ENCODE measurements around the gene XXYLT1. TPM values are rescaled to one million over a fixed set of nuclear protein-coding genes. Genes with fewer than 3 reads are reported as not detected.
"Not testable (repeated sequence)": the region's sequence is repeated elsewhere in the genome, so short reads cannot be mapped to it uniquely, and the experiment has no call there.

XXYLT1 gene
- total RNA-seq, 1 experiment from 2014 or later, result 16.9 TPM

DNA sequence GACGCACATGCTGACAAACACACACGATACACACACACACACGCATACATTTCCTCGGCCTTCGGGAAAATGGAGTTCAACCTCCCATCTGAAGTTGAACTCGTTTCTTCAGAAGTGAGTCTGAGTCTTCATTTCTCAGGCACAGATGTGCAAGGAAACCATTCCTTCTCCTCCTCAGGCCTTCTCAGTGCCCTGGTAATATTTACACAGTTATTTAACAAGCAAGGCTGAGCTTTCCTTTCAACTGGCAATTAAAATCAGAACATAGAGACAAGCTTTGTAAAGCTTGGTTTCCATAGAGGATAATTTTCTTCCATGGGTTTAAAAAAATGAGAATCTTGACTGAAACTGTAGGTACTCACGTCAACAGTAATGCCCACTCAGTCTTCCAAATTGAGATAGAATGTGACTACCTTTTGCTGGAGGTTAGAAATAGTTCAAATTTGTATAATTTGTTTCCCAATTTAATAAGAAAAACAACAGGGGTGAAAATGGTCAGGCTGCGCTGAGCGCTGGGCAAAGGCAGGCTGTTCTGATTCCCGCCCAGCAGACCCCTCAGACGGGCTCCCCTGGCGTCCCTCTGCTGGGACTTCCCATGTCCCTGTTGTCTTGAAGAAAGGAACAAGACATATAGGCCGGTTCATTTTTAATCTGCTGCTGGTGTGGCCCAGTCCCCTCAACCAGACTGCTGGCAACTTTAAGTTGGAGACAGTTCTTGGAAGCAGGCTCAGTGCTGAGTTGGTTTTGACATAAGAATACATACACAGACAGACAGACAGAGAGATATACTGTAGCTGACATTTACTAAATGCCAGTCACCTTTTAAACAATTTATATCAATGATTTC, 174.3 kb downstream of the XXYLT1 start:
- DNase-seq (ENCODE audit: low read depth, low spot score), result no peak
- in situ Hi-C loops (cut with HindIII; ENCODE audit: low pct_unique_long_range_greater_than_20kb, low sequenced_read_pairs), result no loop called here

- in situ Hi-C loops (cut with HindIII; ENCODE audit: low pct_unique_long_range_greater_than_20kb, low sequenced_read_pairs), result no loop called here
- no peak for DNase-seq (ENCODE audit: low read depth, low spot score)
Observed at GRCh38 chr3:195096053-195096452, 174.9 kb downstream of the XXYLT1 start.

DNA sequence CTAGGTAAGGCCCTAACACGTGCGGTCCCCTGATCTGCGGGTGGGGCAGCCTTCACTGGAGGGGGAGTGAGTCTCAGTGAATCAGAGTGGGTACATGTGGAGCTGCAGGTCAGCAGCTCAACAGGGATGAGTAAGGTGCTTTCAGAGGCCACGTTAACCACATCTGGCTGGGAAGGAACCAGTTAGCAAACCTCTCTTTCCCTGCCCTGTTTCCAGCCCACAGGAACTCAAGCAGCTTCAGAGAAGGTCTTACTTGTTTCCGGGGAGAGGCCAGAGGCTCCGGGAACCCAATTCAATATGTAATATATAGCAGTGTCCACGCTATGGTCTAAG, 175.3 kb downstream of the XXYLT1 start:
- DNase-seq (ENCODE audit: low read depth, low spot score), result no peak
- in situ Hi-C loops (cut with HindIII; ENCODE audit: low pct_unique_long_range_greater_than_20kb, low sequenced_read_pairs), result no loop called here

DNA sequence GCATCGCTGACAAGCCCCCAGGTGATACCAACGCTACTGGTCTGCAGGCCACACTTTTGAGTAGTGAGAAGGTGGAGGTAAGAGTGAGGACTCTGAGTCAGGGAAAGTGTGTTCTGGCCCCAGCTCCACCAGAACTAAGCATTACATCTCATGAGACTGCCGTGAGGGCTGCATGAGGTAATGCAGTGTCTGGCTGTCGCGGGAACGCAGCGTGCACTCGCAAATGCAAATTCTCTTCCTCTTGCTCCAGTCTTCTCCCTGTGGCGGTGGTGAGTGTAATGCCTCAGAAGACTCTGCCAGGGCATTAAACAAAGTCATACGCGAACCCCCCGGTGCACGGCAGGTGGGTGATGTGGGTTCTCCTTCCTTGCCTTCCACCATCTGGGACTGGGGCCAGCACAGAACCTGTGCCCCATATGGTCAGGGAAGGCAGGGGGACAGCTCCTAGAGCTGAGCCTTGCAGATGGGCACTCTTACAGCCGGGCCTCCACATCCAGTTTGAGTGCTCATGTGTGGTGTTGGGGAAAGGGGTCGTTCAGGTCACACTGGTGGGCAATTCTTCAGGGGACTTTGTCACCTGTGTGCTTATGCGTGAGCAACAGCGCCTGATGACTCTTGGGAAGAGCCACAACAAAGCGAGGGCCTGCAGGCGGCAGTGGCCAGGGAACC, 175.8 kb downstream of the XXYLT1 start:
- in situ Hi-C loops (cut with HindIII; ENCODE audit: low pct_unique_long_range_greater_than_20kb, low sequenced_read_pairs), result no loop called here

GRCh38 chr3:195094191-195094921, 176.6 kb downstream of the XXYLT1 start:
- no peak for DNase-seq (ENCODE audit: low read depth, low spot score)
- in situ Hi-C loops (cut with HindIII; ENCODE audit: low pct_unique_long_range_greater_than_20kb, low sequenced_read_pairs), result no loop called here

More for the DNA sequence above, 175.8 kb downstream of the XXYLT1 start:
- DNase-seq (ENCODE audit: low read depth, low spot score), result no peak

DNA sequence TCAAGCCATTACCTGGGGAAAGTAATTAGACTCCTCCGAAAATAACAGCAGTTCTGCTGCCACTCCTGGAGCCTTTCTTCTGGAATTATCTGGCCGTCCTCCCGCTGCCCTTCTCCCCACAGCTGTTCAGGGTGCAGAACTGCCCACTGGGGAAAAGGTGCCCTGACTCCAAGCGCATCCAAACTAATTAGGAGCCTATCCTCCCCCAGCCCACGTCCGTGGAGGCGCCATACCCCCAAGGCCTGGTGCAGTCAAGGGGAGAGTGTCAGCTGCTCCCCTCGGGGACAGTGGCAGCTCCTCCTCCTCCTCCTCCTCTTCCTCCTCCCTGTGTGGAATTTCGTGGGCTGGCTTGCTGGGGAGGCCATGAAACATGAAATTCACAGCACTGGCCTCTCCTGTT, 177.2 kb downstream of the XXYLT1 start:
- in situ Hi-C loops (cut with HindIII; ENCODE audit: low pct_unique_long_range_greater_than_20kb, low sequenced_read_pairs), result no loop called here
- DNase-seq (ENCODE audit: low read depth, low spot score), result no peak

DNA sequence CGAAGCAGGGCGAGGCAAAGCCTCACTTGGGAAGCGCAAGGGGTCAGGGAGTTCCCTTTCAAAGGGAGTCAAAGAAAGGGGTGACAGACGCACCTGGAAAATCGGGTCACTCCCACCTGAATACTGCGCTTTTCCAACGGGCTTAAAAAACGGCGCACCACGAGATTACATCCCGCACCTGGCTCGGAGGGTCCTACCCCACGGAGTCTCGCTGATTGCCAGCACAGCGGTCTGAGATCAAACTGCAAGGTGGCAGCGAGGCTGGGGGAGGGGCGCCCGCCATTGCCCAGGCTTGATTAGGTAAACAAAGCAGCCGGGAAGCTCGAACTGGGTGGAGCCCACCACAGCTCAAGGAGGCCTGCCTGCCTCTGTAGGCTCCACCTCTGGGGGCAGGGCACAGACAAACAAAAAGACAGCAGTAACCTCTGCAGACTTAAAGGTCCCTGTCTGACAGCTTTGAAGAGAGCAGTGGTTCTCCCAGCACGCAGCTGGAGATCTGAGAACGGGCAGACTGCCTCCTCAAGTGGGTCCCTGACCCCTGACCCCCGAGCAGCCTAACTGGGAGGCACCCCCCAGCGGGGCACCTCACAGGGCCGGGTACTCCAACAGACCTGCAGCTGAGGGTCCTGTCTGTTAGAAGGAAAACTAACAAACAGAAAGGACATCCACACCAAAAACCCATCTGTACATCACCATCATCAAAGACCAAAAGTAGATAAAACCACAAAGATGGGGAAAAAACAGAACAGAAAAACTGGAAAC, 182.9 kb downstream of the XXYLT1 start:
- in situ Hi-C loops (cut with HindIII; ENCODE audit: low pct_unique_long_range_greater_than_20kb, low sequenced_read_pairs); DNase-seq (ENCODE audit: low read depth, low spot score): not testable (repeated sequence)

GRCh38 chr3:195087328-195087727, 183.6 kb downstream of the XXYLT1 start:
- in situ Hi-C loops (cut with HindIII; ENCODE audit: low pct_unique_long_range_greater_than_20kb, low sequenced_read_pairs), result no loop called here
- no peak for DNase-seq (ENCODE audit: low read depth, low spot score)

GRCh38 chr3:195086885-195087284, 184.1 kb downstream of the XXYLT1 start:
- no peak for DNase-seq (ENCODE audit: low read depth, low spot score)
- in situ Hi-C loops (cut with HindIII; ENCODE audit: low pct_unique_long_range_greater_than_20kb, low sequenced_read_pairs), result no loop called here

DNA sequence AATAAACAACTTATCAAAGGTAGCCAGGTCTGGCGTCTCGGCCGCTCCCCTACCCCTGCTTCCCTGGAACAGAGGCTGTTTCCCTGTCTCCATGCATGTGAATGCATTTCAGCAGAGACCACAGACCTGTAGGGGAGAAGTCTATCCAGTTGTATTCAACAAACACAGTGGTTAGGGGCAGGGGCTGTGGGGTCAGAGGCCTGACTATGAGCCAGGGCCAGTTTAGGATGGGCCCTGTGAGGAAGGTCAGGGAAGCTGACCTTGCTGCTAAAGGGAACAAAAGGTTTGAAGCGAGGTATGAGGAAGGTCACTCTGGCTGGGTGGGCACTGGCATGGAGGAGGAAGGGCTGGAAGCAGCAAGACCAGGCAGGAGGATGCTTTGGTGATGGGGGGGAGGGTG, 184.6 kb downstream of the XXYLT1 start:
- no peak for DNase-seq (ENCODE audit: low read depth, low spot score)
- in situ Hi-C loops (cut with HindIII; ENCODE audit: low pct_unique_long_range_greater_than_20kb, low sequenced_read_pairs), result no loop called here

GRCh38 chr3:195085356-195086130, 185.4 kb downstream of the XXYLT1 start:
- DNase-seq (ENCODE audit: low read depth, low spot score), result no peak
- in situ Hi-C loops (cut with HindIII; ENCODE audit: low pct_unique_long_range_greater_than_20kb, low sequenced_read_pairs), result no loop called here

DNA sequence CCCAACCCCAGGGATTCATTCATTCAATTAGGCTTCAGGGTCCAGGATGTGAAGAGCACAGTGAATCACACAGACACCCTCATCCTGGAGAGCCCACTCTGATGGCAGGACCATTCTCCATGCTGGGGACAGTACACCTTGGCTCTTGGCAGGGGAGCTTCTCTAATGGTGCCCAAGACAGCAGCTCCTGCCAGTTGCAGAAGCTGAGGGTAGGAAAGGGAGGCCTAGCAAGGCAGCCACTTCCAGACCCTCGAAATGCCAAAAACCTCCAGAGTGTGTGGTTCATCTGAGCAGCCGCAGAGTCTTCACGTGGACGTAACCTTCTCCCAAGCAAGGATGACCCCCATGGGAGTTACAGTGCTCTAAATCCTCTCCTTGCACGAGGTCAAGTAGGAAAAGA, 186.2 kb downstream of the XXYLT1 start:
- in situ Hi-C loops (cut with HindIII; ENCODE audit: low pct_unique_long_range_greater_than_20kb, low sequenced_read_pairs), result no loop called here

GRCh38 chr3:195083659-195084058, 187.3 kb downstream of the XXYLT1 start:
- no peak for DNase-seq (ENCODE audit: low read depth, low spot score)
- in situ Hi-C loops (cut with HindIII; ENCODE audit: low pct_unique_long_range_greater_than_20kb, low sequenced_read_pairs), result no loop called here

More for the DNA sequence above, 186.2 kb downstream of the XXYLT1 start:
- no peak for DNase-seq (ENCODE audit: low read depth, low spot score)

DNA sequence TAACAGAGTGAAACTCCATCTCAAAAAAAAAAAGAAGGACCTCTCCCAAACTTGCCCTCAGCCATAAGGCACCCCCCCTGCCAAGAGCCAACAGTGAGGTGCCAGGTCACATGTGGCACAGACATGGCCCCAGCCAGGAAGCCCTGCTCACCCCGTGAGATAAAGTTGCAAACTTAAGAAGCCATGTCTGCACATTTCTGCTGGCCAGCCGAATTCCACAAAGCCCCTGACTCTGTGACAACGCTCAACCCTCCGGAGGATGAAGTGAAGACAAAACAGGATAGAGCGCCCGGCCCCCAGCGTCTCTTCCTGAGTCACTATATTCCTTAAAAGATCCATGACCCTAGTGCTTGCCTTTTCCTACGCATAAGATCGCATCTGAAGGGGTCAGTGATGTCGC, 188.1 kb downstream of the XXYLT1 start:
- DNase-seq (ENCODE audit: low read depth, low spot score), result no peak
- in situ Hi-C loops (cut with HindIII; ENCODE audit: low pct_unique_long_range_greater_than_20kb, low sequenced_read_pairs), result no loop called here

DNA sequence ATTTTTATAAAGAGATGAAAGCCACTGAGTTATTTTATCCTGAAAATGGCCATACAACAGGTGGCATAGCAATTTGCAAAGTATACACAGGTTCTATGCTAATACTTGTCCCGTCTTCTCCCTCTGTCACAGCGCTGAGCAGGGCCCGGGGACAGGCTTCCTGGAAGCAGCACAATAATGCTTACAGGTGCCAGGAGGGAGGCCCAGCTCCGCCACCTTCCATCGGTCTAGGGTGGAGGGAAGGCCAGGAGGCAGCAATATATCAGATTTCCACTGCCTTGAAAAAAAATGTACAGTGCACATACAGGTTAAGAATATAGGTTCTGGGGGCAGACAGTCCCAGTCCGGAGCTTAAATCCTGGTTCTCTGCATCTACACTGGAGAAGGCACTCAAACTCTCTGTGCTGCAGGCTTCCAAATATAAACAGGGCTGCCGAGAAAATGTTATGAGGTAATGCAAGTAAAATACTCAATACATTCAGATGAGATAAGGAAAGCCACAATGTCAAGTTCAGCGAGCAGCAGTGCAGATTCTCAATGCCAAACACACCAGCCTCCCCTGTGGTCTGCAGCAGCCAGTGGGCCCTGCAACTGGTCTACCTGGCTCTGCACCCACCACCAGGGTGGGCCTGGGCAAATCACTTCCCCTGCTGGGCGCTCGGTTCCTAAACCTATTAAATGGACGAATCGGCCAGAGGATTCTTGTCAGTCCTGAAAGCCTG, 189.6 kb downstream of the XXYLT1 start:
- in situ Hi-C loops (cut with HindIII; ENCODE audit: low pct_unique_long_range_greater_than_20kb, low sequenced_read_pairs), result no loop called here
- DNase-seq (ENCODE audit: low read depth, low spot score), result no peak

DNA sequence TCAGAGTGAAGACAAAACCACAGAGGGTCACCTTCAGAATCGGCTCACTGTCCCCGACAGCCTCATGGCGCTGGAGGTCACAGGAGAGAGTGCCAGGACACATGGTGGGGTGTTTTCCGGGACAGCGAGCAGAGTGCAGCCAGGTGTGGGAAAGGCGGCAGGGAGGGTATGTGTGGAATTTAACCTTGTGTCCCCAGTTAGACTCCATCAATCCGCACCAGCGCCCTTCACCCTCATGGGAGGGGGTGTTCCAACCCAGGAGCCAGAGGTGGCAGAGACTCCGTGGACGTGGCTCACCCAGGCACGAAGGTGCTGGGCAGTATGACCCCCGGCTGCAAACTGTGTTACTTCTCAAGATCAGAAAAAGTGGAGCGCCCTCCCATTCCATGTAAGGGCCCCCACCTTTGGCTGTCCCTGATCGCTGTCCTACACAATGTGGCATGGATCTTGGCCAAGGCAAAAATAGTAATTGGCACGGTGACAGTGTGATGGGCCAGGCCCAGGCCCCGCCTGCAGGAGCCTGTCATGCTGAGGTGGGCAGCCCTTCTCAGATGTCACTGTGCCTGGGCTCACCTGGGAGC, 190.3 kb downstream of the XXYLT1 start:
- in situ Hi-C loops (cut with HindIII; ENCODE audit: low pct_unique_long_range_greater_than_20kb, low sequenced_read_pairs), result no loop called here

More for the DNA sequence above, 190.3 kb downstream of the XXYLT1 start:
- DNase-seq (ENCODE audit: low read depth, low spot score), result no peak
